OCI-LY7 (cell line): ENCODE data around the gene GPATCH8. TPM values are rescaled to one million over a fixed set of nuclear protein-coding genes. Genes with fewer than 3 reads are reported as not detected.
"Not testable (repeated sequence)": the region's sequence is repeated elsewhere in the genome, so short reads cannot be mapped to it uniquely, and the experiment has no call there.

Source experiments
- BruUV-seq: library from RNA; stranded (reverse); fragments of 400-500 nt; replicated peaks from 2 replicates; lab custom pipeline; 2021; lab: Mats Ljungman, UMichigan
- CTCF ChIA-PET: fragments of 300-600 bp; sonication (Branson Sonifier 250); formaldehyde crosslinking; loops from one replicate; lab custom pipeline; 2022; ENCODE audit warnings: antibody characterized with exemption; ENCODE audit not compliant: unreplicated experiment; lab: Charles Lee
- POLR2A ChIA-PET: fragments of 300-600 bp; sonication (Branson Sonifier 250); formaldehyde crosslinking; loops from one replicate; lab custom pipeline; 2022; ENCODE audit warnings: antibody characterized with exemption; lab: Charles Lee
- DNase-seq: peaks from one replicate; pipeline ENCODE4 v3.0.0-alpha.2; 2015; ENCODE audit warnings: low spot score
- H2AFZ ChIP-seq: fragments of 200-600 bp; sonication (generic), shearing (Covaris generic); 2 replicates; pipeline ENCODE4 v1.6.1; 2014; ENCODE audit warnings: mild to moderate bottlenecking, antibody characterized with exemption, low read length, moderate library complexity
- H3K27ac ChIP-seq: fragments of 200-600 bp; sonication (generic); 2 replicates; pipeline ENCODE4 v1.5.1; 2014; ENCODE audit warnings: mixed run types, low read depth, mild to moderate bottlenecking, moderate library complexity, low read length, inconsistent platforms; ENCODE audit not compliant: poor library complexity, severe bottlenecking
- H3K36me3 ChIP-seq: fragments of 200-600 bp; sonication (generic); 2 replicates; pipeline ENCODE4 v1.6.1; 2014; ENCODE audit warnings: mild to moderate bottlenecking, antibody characterized with exemption, low read length, moderate library complexity, mixed read lengths; ENCODE audit not compliant: insufficient read depth
- H3K4me1 ChIP-seq: fragments of 200-600 bp; sonication (generic); 2 replicates; pipeline ENCODE4 v1.5.1; 2014; ENCODE audit warnings: mild to moderate bottlenecking, low read length; ENCODE audit not compliant: insufficient read depth, poor library complexity, severe bottlenecking
- H3K4me2 ChIP-seq: fragments of 200-600 bp; sonication (generic); 2 replicates; pipeline ENCODE4 v1.6.1; 2014; ENCODE audit warnings: mild to moderate bottlenecking, low read length
- H3K4me3 ChIP-seq: fragments of 200-600 bp; sonication (generic); 2 replicates; pipeline ENCODE4 v1.5.1; 2014; ENCODE audit warnings: mild to moderate bottlenecking, low read depth, low read length; ENCODE audit not compliant: poor library complexity, severe bottlenecking
- H3K79me2 ChIP-seq: fragments of 200-600 bp; sonication (generic); 2 replicates; pipeline ENCODE4 v1.6.1; 2016; ENCODE audit warnings: low read depth, mild to moderate bottlenecking, low read length, moderate library complexity, mixed read lengths; ENCODE audit not compliant: insufficient read depth
- H3K9me2 ChIP-seq: fragments of 200-600 bp; sonication (generic); 2 replicates; pipeline ENCODE4 v1.6.1; 2016; ENCODE audit warnings: mild to moderate bottlenecking, low read length, mixed read lengths; ENCODE audit not compliant: insufficient read depth
- H3K9me3 ChIP-seq: fragments of 200-600 bp; sonication (generic); 2 replicates; pipeline ENCODE4 v1.6.1; 2014; ENCODE audit warnings: mild to moderate bottlenecking, mixed run types, low read length, mixed read lengths
- H4K20me1 ChIP-seq: fragments of 200-600 bp; sonication (generic); 2 replicates; pipeline ENCODE4 v1.6.1; 2014; ENCODE audit warnings: mild to moderate bottlenecking, antibody characterized with exemption, low read length, moderate library complexity, mixed read lengths; ENCODE audit not compliant: insufficient read depth
- EZH2phosphoT487 ChIP-seq: fragments of 200-600 bp; sonication (generic); IDR thresholded peaks from 2 replicates; pipeline ENCODE4 v1.6.1; 2018; ENCODE audit warnings: low read depth, borderline replicate concordance, mild to moderate bottlenecking, mixed run types, antibody characterized with exemption, low read length, moderate library complexity, mixed read lengths
- intact Hi-C: fragments of 100-400 bp; cut with micrococcal nuclease; formaldehyde crosslinking; loops from one replicate; pipeline ENCODE4 v1.10.0; 2022; ENCODE audit not compliant: unreplicated experiment
- total RNA-seq, 2 experiments: library from RNA; depleted of rRNA in 1 of 2; stranded (reverse); fragments of >200 nt in 1 of 2; shearing (Covaris generic) in 1 of 2; gene quantifications; 2 replicates each; pipeline ENCODE4 v1.2.3, GENCODE V29; 2014 to 2022
- TF ChIP-seq, protein P1 (sequence below): fragments of 200-600 bp; sonication (generic); conservative IDR thresholded peaks from 2 replicates; pipeline ENCODE4 v1.5.1; 2014; ENCODE audit warnings: mild to moderate bottlenecking, antibody characterized with exemption, low read length, moderate library complexity, mixed read lengths

The GPATCH8 gene
- total RNA-seq, 2 experiments from 2014 or later: 24.7 to 61.1 TPM

DNA sequence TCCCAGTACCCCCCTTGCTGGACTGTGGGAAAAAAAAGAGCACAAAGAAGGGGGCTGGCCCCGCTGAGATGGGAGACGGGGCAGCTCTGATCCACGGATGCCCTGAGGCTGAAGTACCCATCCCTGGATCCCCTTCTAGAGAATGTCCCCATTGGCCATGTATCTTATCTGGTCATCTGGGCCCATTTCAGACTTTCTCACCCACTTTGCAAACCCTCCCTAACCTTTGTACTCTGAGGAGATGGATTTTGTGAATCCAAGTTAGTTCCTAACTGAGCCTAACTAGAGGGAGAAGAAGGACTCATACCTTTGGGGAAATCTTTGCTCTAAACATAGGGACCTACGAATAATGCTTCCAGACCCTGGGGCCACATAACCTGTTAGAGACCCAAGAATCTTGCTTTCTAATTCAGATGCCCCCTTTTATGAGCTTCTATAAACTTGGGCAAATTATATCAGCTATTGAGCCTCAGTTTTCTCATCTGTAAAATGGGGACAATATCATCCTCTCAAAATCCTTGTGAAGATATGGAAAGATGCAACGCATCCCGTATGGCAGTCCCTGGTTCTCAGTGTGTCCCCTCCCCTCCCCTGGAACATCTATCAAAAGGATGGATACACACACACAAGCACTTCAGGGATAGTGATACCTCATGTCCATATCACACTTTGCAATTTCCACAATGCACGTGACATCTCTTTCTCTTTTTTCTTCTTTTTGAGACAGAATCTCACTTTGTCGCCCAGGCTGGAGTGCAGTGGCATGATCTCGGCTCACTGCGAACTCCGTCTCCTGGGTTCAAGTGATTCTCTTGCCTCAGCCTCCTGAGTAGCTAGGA is 37.3 kb upstream of the GPATCH8 start:
- Histone ChIP-seq H2AFZ (no peak overlapping the region), H3K79me2 (no peaks in the 10 kb centered on the region), H3K9me2 (no peaks in the 10 kb centered on the region), H3K27ac (no peak overlapping the region), H3K9me3 (no peaks in the 10 kb centered on the region), H3K4me1 (peaks cover 22% of the 10 kb centered on the region), H3K4me3 (no peak overlapping the region), H4K20me1 (no peaks in the 10 kb centered on the region), H3K36me3 (no peaks in the 10 kb centered on the region), H3K4me2 (no peak overlapping the region)
- DNase-seq: no peak
- CTCF ChIA-PET: no interaction called here
- POLR2A ChIA-PET: no interaction called here
- TF ChIP-seq EZH2phosphoT487: no peak
- TF ChIP-seq, protein P1, sequence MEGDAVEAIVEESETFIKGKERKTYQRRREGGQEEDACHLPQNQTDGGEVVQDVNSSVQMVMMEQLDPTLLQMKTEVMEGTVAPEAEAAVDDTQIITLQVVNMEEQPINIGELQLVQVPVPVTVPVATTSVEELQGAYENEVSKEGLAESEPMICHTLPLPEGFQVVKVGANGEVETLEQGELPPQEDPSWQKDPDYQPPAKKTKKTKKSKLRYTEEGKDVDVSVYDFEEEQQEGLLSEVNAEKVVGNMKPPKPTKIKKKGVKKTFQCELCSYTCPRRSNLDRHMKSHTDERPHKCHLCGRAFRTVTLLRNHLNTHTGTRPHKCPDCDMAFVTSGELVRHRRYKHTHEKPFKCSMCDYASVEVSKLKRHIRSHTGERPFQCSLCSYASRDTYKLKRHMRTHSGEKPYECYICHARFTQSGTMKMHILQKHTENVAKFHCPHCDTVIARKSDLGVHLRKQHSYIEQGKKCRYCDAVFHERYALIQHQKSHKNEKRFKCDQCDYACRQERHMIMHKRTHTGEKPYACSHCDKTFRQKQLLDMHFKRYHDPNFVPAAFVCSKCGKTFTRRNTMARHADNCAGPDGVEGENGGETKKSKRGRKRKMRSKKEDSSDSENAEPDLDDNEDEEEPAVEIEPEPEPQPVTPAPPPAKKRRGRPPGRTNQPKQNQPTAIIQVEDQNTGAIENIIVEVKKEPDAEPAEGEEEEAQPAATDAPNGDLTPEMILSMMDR: no peak
- intact Hi-C loops: no loop called here
- no TSS peak for BruUV-seq

DNA sequence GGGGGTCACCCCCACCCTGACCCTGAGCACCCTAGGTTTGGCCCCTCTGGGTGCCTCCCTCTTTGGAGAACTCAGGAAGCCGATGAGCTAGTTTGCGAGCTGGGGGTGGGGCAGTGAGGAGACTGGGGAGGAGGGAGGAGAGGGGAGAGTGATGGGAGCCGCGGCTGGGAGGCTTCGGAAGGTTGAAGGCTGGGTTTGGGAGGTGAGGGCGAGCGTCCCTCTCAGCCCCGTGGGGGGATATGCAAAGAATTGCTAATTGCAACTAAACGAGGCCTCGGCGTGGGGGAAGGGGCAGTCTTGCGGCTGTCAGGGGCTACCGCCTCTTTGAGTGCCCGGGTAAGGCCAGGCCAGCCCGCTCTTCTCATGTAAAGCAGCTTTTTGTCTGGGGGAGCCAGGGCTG is 36.5 kb upstream of the GPATCH8 start:
- Histone ChIP-seq H3K27ac (no peak overlapping the region), H3K4me3 (no peak overlapping the region), H3K79me2 (no peaks in the 10 kb centered on the region), H3K4me1 (peaks cover 22% of the 10 kb centered on the region), H4K20me1 (no peaks in the 10 kb centered on the region), H3K36me3 (no peaks in the 10 kb centered on the region), H3K4me2 (no peak overlapping the region), H3K9me3 (no peaks in the 10 kb centered on the region), H2AFZ (no peak overlapping the region), H3K9me2 (no peaks in the 10 kb centered on the region)
- DNase-seq: no peak
- BruUV-seq: no TSS peak
- ChIA-PET CTCF (no interaction called here), POLR2A (interaction anchor here (0.7 kb wide), 2 partner anchors 88 to 111 kb away, joined by 3 read pairs; no protein-coding TSS in a partner anchor)
- TF ChIP-seq, protein P1: no peak
- no peak for TF ChIP-seq EZH2phosphoT487
- intact Hi-C loops: no loop called here

DNA sequence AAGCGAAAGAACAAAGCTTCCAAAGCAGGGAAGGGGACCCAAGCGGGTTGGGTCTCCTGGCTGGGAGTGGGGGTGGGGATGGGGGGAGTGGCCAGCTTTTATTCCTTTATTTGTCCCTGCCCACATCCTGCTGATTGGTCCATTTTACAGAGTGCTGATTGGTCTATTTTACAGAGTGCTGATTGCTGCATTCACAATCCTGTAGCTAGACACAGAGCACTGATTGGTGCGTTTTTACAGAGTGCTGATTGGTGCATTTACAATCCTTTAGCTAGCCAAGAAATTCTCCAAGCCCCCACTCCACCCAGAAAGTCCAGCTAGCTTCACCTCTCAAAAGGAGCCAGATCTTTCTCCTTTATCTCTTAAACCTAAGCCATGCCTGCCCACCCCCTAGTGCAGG is 34.7 kb upstream of the GPATCH8 start:
- CTCF ChIA-PET, DNase-seq, H3K79me2 ChIP-seq, POLR2A ChIA-PET, H3K9me3 ChIP-seq, H3K36me3 ChIP-seq, H3K27ac ChIP-seq, H2AFZ ChIP-seq, H4K20me1 ChIP-seq, H3K4me2 ChIP-seq, intact Hi-C loops, BruUV-seq, H3K9me2 ChIP-seq, H3K4me3 ChIP-seq: not testable (repeated sequence)
- peaks cover 25% of the 10 kb centered on the region for H3K4me1 ChIP-seq
